Glomerular endothelial cell (primary cell): ENCODE measurements around the gene ORM2. TPM values are rescaled to one million over a fixed set of nuclear protein-coding genes. Genes with fewer than 3 reads are reported as not detected.

ENCODE experiments used
- DNase-seq: peaks from one replicate; pipeline ENCODE4 v3.0.0-alpha.2; 2011; ENCODE audit warnings: low read depth, low spot score; ENCODE audit errors: extremely low read depth
- total RNA-seq: library from RNA; depleted of rRNA; stranded (reverse); fragments of >200 nt; gene quantifications from 2 replicates; pipeline ENCODE4 v1.2.3, GENCODE V29; 2015

ORM2 gene
- total RNA-seq, 1 donor from 2014 or later = not detected

GRCh38 chr9:114367772-114368569 is 38.3 kb downstream of the ORM2 start:
- no peak for DNase-seq

GRCh38 chr9:114369216-114370130 is 39.8 kb downstream of the ORM2 start:
- no peak for DNase-seq

- DNase-seq = no peak
Observed at GRCh38 chr9:114370251-114370967, 40.7 kb downstream of the ORM2 start.

GRCh38 chr9:114370968-114371320 is 41.3 kb downstream of the ORM2 start:
- DNase-seq = no peak

- DNase-seq = no peak
Observed at GRCh38 chr9:114371343-114371944, 41.8 kb downstream of the ORM2 start.

GRCh38 chr9:114371973-114372917 is 42.6 kb downstream of the ORM2 start:
- DNase-seq = no peak

- DNase-seq = no peak
Observed at GRCh38 chr9:114372921-114373448, 43.3 kb downstream of the ORM2 start.

GRCh38 chr9:114373960-114374730 is 44.5 kb downstream of the ORM2 start:
- no peak for DNase-seq

- DNase-seq = no peak
Observed at GRCh38 chr9:114374936-114375335, 45.3 kb downstream of the ORM2 start.

- no peak for DNase-seq
Observed at GRCh38 chr9:114375386-114376175, 45.9 kb downstream of the ORM2 start.

GRCh38 chr9:114376586-114377445 is 47.1 kb downstream of the ORM2 start:
- DNase-seq = no peak

GRCh38 chr9:114378016-114378415 is 48.3 kb downstream of the ORM2 start:
- DNase-seq = no peak

- DNase-seq = no peak
Observed at GRCh38 chr9:114378883-114379282, 49.2 kb downstream of the ORM2 start.
